ENCODE data around the gene NACC1.

- TF ChIP-seq POLR2A (IDR thresholded peaks at IDR 0.05; ENCODE audit: low read length) (no peak), GATA1 (IDR thresholded peaks at IDR 0.05; ENCODE audit: low read depth, low read length) (no peak)
Measured at GRCh38 chr19:13072188-13072908, 45.7 kb upstream of the NACC1 start.
